GM20000 (cell line): Measurements from ENCODE around the gene TECR.
A peak's percentile ranks its signal among the peaks of the same experiment; 100 is the strongest.
"Not testable (repeated sequence)": the region's sequence is repeated elsewhere in the genome, so short reads cannot be mapped to it uniquely, and the experiment has no call there.

Source experiments
- DNase-seq: peaks from one replicate; pipeline ENCODE4 v3.0.0; 2012; ENCODE audit warnings: low spot score
- TF ChIP-seq, protein P1 (sequence below): IDR thresholded peaks from 2 replicates; pipeline ENCODE4 v1.5.1; 2012; ENCODE audit warnings: mild to moderate bottlenecking, control low read depth; ENCODE audit errors: extremely low read depth, missing control alignments

Gene TECR

DNA sequence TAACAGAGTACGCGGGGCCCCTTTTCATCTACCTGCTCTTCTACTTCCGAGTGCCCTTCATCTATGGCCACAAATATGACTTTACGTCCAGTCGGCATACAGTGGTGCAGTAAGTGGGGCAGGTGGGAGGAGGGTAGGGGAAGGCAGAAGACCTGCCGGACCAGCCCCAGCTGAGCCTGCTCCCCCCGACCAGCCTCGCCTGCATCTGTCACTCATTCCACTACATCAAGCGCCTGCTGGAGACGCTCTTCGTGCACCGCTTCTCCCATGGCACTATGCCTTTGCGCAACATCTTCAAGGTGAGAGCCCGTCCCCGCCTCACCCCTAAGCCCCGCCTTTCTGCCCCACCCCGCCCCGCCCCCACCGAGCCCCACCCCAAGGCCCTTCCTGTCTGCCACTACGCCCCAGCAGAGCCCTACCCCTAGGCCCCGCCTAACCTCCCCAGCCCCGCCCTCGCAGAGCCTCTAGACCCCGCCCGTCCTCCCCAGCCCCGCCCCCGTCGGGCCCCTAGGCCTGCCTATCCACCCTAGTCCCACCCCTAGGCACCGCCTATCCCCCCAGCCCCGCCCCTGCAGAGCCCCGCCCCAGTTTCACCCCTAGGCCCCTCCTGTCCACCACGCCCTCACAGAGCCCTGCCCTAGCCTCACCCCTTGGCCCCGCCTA is 34.7 kb downstream of the TECR start:
- DNase-seq, result peak; percentile 86
- TF ChIP-seq, protein P1, sequence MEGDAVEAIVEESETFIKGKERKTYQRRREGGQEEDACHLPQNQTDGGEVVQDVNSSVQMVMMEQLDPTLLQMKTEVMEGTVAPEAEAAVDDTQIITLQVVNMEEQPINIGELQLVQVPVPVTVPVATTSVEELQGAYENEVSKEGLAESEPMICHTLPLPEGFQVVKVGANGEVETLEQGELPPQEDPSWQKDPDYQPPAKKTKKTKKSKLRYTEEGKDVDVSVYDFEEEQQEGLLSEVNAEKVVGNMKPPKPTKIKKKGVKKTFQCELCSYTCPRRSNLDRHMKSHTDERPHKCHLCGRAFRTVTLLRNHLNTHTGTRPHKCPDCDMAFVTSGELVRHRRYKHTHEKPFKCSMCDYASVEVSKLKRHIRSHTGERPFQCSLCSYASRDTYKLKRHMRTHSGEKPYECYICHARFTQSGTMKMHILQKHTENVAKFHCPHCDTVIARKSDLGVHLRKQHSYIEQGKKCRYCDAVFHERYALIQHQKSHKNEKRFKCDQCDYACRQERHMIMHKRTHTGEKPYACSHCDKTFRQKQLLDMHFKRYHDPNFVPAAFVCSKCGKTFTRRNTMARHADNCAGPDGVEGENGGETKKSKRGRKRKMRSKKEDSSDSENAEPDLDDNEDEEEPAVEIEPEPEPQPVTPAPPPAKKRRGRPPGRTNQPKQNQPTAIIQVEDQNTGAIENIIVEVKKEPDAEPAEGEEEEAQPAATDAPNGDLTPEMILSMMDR, result no peak

DNA sequence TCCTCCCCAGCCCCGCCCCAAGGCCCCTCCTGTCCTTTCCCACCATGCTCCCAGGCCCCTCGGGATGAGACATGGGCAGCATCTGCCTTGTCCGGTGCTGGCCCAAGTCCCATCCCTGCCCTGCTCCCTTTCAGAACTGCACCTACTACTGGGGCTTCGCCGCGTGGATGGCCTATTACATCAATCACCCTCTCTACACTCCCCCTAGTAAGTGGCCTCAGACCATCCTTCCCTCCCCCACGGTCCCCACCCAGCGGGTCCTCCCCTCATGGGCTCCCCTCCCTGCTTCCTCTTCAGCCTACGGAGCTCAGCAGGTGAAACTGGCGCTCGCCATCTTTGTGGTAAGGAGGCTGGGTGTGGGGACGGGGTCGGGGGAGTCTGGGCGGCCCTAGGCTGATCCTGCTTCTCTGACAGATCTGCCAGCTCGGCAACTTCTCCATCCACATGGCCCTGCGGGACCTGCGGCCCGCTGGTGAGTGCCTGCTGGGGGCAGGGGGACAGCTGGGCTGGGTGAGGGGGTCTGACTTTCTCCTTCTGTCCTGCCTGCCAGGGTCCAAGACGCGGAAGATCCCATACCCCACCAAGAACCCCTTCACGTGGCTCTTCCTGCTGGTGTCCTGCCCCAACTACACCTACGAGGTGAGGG is 35.4 kb downstream of the TECR start:
- not testable (repeated sequence) for DNase-seq

DNA sequence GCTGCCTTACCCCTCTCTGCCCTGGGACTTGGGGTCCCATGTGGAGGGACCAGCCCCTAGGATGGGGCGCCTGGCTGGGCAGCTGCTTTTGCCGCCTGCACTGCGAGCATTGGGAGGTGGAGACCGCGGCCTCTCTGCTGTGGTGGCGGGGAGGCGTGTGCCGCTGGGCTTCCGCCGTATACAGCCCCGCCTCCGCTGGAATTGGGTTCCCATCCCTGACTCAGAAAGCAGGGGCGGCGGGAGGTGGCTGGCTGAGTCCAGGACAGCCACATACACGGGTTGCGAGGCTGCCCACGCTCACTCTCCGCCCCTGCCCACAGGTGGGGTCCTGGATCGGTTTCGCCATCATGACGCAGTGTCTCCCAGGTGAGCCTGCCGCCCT is 35.9 kb downstream of the TECR start:
- TF ChIP-seq, protein P1, result no peak

DNA sequence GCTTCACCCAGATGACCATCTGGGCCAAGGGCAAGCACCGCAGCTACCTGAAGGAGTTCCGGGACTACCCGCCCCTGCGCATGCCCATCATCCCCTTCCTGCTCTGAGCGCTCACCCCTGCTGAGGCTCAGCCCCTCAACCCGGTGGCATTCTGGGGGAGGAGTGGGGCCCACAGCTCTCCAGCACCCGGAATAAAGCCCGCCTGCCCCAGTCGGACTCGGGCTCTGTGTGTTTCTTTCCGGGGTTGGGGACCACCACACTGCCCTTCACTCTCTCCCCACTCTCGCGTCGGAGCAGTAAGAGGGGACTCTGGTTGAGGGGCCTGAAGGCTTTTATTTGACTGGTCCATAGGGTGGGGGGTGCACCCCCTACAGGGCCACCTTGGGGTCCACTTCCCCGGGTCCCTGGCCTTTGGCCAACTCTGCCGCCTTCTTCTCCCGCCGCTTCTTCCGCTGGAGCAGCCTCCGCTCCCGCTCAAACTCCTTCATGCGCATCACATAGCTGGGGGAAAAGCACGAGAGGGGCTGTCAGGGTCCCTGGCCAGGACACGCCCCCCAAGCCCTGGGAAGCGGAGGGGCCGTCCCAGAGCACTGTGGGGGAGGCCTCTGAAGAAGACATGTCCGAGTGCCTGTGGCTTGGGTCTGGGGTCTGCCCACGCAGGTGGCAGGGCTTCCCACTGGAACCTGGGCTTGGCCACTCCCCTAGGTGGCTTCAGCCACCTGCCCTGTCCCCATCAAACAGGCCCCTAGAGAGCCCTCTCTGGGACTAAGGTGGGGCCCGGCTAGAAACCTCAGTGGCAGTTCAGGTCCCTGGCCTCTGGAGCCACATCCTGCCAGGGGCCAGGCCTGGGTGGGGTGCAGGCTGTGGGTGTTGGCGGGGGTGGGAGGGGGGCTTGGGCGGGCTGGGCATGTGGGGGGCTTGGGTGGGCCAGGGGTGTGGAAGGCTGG is 36.6 kb downstream of the TECR start:
- TF ChIP-seq, protein P1, result no peak
- DNase-seq, result no peak

More for the DNA sequence above, 35.9 kb downstream of the TECR start:
- DNase-seq, result no peak

DNA sequence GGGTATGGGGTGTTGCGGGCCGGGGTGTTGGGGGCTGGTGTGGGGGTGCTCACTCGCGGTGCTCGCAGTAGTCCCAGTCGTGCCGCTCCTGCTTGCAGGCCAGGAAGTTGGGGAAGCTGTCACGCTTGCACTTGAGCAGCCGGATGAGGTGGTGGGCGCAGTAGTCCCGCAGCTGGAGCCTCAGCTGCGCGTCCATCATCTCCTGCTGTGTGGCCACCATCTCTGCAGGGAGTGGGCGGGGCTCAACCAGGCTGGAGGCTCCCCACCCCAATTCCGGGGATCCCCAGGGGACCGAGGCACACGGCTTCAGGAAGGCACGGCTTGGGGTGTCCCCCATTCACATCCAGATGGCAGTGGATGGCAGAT is 37.3 kb downstream of the TECR start:
- TF ChIP-seq, protein P1, result no peak

DNA sequence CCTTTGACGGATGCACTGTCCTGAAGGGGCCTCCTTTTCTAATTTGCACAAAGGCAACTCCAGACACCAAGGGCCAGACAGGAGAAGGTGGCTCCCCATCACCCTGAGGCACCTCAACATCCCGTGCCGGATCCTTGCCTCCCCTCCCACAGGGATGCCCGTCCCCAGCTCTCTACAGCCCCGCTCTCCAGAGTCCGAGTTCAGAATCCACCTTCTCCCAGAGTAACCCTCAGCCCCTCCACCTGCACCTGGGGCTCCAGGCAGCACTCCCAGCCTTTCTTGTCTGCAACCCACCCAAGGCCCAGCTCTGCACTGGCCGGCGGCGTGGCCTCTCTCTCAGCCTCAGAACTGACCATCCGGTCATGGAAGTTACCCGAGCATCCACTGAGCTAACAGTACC is 37.7 kb downstream of the TECR start:
- TF ChIP-seq, protein P1, result no peak
- no peak for DNase-seq

More for the DNA sequence above, 37.3 kb downstream of the TECR start:
- peak; percentile 5 for DNase-seq

DNA sequence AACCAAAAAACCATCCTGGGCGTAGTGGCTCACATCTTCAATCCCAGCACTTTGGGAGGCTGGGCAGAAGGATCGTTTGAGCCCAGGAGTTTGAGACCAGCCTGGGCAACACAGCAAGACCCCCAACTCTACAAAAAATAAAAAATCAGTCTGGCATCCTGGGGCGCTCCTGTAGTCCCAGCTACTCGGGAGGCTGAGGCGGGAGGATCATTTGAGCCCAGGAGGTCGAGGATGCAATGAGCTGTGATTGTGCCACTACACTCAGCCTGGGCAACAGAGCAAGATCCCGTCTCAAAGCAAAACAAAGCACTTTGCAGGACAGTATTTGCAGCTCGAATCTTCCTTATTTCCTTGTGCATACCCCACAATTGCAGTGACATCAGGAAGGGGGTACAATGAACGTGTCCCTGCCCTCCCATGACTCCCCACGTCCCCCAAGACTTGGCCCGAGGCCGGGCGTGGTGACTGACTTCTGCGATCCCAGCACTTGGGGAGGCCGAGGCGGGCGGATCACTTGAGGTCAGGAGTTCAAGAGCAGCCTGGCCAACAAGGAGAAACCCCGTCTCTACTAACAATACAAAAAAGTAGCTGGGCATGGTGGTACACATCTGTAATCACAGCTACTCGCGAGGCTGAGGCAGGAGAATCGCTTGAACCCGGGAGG is 41.6 kb downstream of the TECR start:
- DNase-seq, result no peak
- TF ChIP-seq, protein P1, result no peak
